ENCODE measurements around the gene TMEM181. TPM values are rescaled to one million over a fixed set of nuclear protein-coding genes. Genes with fewer than 3 reads are reported as not detected.

TMEM181 gene
- total and polyA plus RNA-seq, 2 of the 13 experiments (the other 11 are each of a cell fraction or from before 2014, with no cell fraction given), result 59.1 to 108 TPM

GRCh38 chr6:158560836-158561320 is 987 bp downstream of the TMEM181 start (continued):
- TF ChIP-seq IRF1 (CRISPR knock-in tag; IDR thresholded peaks at IDR 0.05; ENCODE audit: low read depth) (0 out of 2 replicates have a peak, but pooled peaks have one; percentile 50), GTF2F1 (IDR thresholded peaks at IDR 0.05; ENCODE audit: low read length) (no peak), ZNF576 (CRISPR knock-in tag; IDR thresholded peaks at IDR 0.05) (no peak), ZNF776 (CRISPR knock-in tag; IDR thresholded peaks at IDR 0.05) (no peak), MED13 (CRISPR knock-in tag; IDR thresholded peaks at IDR 0.05) (no peak), HOXA9 (CRISPR knock-in tag; IDR thresholded peaks at IDR 0.05; ENCODE audit: borderline replicate concordance) (no peak), THAP8 (CRISPR knock-in tag; IDR thresholded peaks at IDR 0.05; ENCODE audit: borderline replicate concordance) (no peak), KDM5B (CRISPR knock-in tag; IDR thresholded peaks at IDR 0.05; ENCODE audit: borderline replicate concordance) (no peak), ZNF33B (CRISPR knock-in tag; IDR thresholded peaks at IDR 0.05) (no peak), RELA (CRISPR knock-in tag; IDR thresholded peaks at IDR 0.05) (no peak), SP4 (CRISPR knock-in tag; IDR thresholded peaks at IDR 0.05) (no peak), ZNF572 (CRISPR knock-in tag; IDR thresholded peaks at IDR 0.05) (no peak), ETS1 (CRISPR knock-in tag; IDR thresholded peaks at IDR 0.05) (no peak), FOXJ3 (CRISPR knock-in tag; IDR thresholded peaks at IDR 0.05; ENCODE audit: borderline replicate concordance) (no peak), ZNF737 (CRISPR knock-in tag; IDR thresholded peaks at IDR 0.05; ENCODE audit: borderline replicate concordance) (no peak; the same call in 1 of the 2 replicates), CENPX (CRISPR knock-in tag; IDR thresholded peaks at IDR 0.05) (no peak), KDM2A (CRISPR knock-in tag; IDR thresholded peaks at IDR 0.05; ENCODE audit: borderline replicate concordance, low read depth) (0 out of 2 replicates have a peak, but pooled peaks have one; percentile 8), ZNF180 (CRISPR knock-in tag; IDR thresholded peaks at IDR 0.05; ENCODE audit: borderline replicate concordance, low read depth) (no peak), CREB1 (IDR thresholded peaks at IDR 0.05) (no peak), CREB1 (CRISPR knock-in tag; IDR thresholded peaks at IDR 0.05) (no peak), TEAD2 (CRISPR knock-in tag; IDR thresholded peaks at IDR 0.05) (no peak), HNF4G (IDR thresholded peaks at IDR 0.05; ENCODE audit: borderline replicate concordance, low read depth, low read length) (no peak), HNF4G (CRISPR knock-in tag; IDR thresholded peaks at IDR 0.05; ENCODE audit: borderline replicate concordance, low read depth) (no peak), ZKSCAN5 (CRISPR knock-in tag; IDR thresholded peaks at IDR 0.05) (no peak), TARDBP (CRISPR knock-in tag; IDR thresholded peaks at IDR 0.05) (peak; percentile 72; the same call in 1 of the 2 replicates), ZNF343 (CRISPR knock-in tag; IDR thresholded peaks at IDR 0.05) (no peak), ZNF703 (CRISPR knock-in tag; IDR thresholded peaks at IDR 0.05; ENCODE audit: borderline replicate concordance) (no peak), CEBPG (CRISPR knock-in tag; IDR thresholded peaks at IDR 0.05) (no peak), DPF2 (CRISPR knock-in tag; IDR thresholded peaks at IDR 0.05; ENCODE audit: borderline replicate concordance, low read depth) (no peak)
- TF ChIP-seq, protein P1, sequence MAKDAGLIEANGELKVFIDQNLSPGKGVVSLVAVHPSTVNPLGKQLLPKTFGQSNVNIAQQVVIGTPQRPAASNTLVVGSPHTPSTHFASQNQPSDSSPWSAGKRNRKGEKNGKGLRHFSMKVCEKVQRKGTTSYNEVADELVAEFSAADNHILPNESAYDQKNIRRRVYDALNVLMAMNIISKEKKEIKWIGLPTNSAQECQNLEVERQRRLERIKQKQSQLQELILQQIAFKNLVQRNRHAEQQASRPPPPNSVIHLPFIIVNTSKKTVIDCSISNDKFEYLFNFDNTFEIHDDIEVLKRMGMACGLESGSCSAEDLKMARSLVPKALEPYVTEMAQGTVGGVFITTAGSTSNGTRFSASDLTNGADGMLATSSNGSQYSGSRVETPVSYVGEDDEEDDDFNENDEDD (CRISPR knock-in tag; IDR thresholded peaks at IDR 0.05; ENCODE audit: borderline replicate concordance), result no peak

Data from HepG2 (cell line).